Measurements from ENCODE around the gene A3GALT2. TPM values are rescaled to one million over a fixed set of nuclear protein-coding genes. Genes with fewer than 3 reads are reported as not detected.

The A3GALT2 gene
- total RNA-seq, 1 experiment from 2014 or later: not detected

GRCh38 chr1:33342041-33342723 is 21.3 kb upstream of the A3GALT2 start:
- Histone ChIP-seq H3K27ac (peak overlapping the region; percentile 28; the same call in 1 of the 2 replicates), H2AFZ (no peak overlapping the region), H3K79me2 (ENCODE audit: low read depth) (peaks cover 97% of the 10 kb centered on the region), H3K27me3 (ENCODE audit: insufficient read depth, low read depth) (no peaks in the 10 kb centered on the region), H3K36me3 (ENCODE audit: low read depth) (peaks cover 57% of the 10 kb centered on the region), H4K20me1 (ENCODE audit: insufficient read depth) (peaks cover 68% of the 10 kb centered on the region), H3K9me2 (ENCODE audit: insufficient read depth) (no peaks in the 10 kb centered on the region), H3K4me1 (replicated peaks; ENCODE audit: insufficient read depth) (peaks cover 66% of the 10 kb centered on the region), H3K4me2 (peak overlapping the region; percentile 42), H3F3A (ENCODE audit: insufficient read depth, low read depth) (peaks cover 50% of the 10 kb centered on the region), H3K4me3 (0 out of 2 replicates have a peak overlapping the region, but pooled peaks have one; percentile 10), H3K9me3 (ENCODE audit: insufficient read depth, low read depth) (no peaks in the 10 kb centered on the region)
- no TSS peak for BruUV-seq (replicated peaks)
- TF ChIP-seq CTCF (conservative IDR thresholded peaks at IDR 0.05) (no peak), EZH2 (IDR thresholded peaks at IDR 0.05; ENCODE audit: low read depth) (no peak)
- DNase-seq: peak; percentile 50 to 89
- POLR2A ChIA-PET (ENCODE audit: unreplicated experiment): interaction anchor here (0.6 kb wide), 1 partner anchor 42 kb away, joined by 3 read pairs; no protein-coding TSS in a partner anchor
- intact Hi-C loops (cut with micrococcal nuclease; ENCODE audit: unreplicated experiment): no loop called here
- CTCF ChIA-PET: no interaction called here

- no peaks in the 10 kb centered on the region for H3K9me2 ChIP-seq (ENCODE audit: insufficient read depth)
- ChIA-PET CTCF (no interaction called here), POLR2A (ENCODE audit: unreplicated experiment) (no interaction called here)
- DNase-seq: no peak
- no peak overlapping the region for H3K27ac ChIP-seq
- H3K4me3 ChIP-seq: no peak overlapping the region
- no peak overlapping the region for H2AFZ ChIP-seq
- no peak for TF ChIP-seq CTCF (conservative IDR thresholded peaks at IDR 0.05)
- TF ChIP-seq EZH2 (IDR thresholded peaks at IDR 0.05; ENCODE audit: low read depth): no peak
- peaks cover 51% of the 10 kb centered on the region; the same call in 1 of the 2 replicates for H3F3A ChIP-seq (ENCODE audit: insufficient read depth, low read depth)
- intact Hi-C loops (cut with micrococcal nuclease; ENCODE audit: unreplicated experiment): no loop called here
- H3K36me3 ChIP-seq (ENCODE audit: low read depth): peaks cover 58% of the 10 kb centered on the region
- no peaks in the 10 kb centered on the region for H3K27me3 ChIP-seq (ENCODE audit: insufficient read depth, low read depth)
- H3K4me2 ChIP-seq: peak overlapping the region; percentile 42; the same call in 1 of the 2 replicates
- no peaks in the 10 kb centered on the region for H3K9me3 ChIP-seq (ENCODE audit: insufficient read depth, low read depth)
- peaks cover 98% of the 10 kb centered on the region for H3K79me2 ChIP-seq (ENCODE audit: low read depth)
- BruUV-seq (replicated peaks): no TSS peak
- H4K20me1 ChIP-seq (ENCODE audit: insufficient read depth): peaks cover 78% of the 10 kb centered on the region
- H3K4me1 ChIP-seq (replicated peaks; ENCODE audit: insufficient read depth): peaks cover 56% of the 10 kb centered on the region
These were observed 20.3 kb upstream of the A3GALT2 start for GRCh38 chr1:33341190-33341589.

- no peak overlapping the region for H2AFZ ChIP-seq
- intact Hi-C loops (cut with micrococcal nuclease; ENCODE audit: unreplicated experiment): no loop called here
- no peak for DNase-seq
- no peak overlapping the region for H3K4me3 ChIP-seq
- peaks cover 47% of the 10 kb centered on the region; the same call in 1 of the 2 replicates for H3F3A ChIP-seq (ENCODE audit: insufficient read depth, low read depth)
- H3K9me2 ChIP-seq (ENCODE audit: insufficient read depth): no peaks in the 10 kb centered on the region
- peaks cover 98% of the 10 kb centered on the region for H3K79me2 ChIP-seq (ENCODE audit: low read depth)
- CTCF ChIA-PET: no interaction called here
- no peak overlapping the region for H3K27ac ChIP-seq
- peaks cover 96% of the 10 kb centered on the region for H4K20me1 ChIP-seq (ENCODE audit: insufficient read depth)
- POLR2A ChIA-PET (ENCODE audit: unreplicated experiment): no interaction called here
- H3K4me2 ChIP-seq: no peak overlapping the region
- H3K4me1 ChIP-seq (replicated peaks; ENCODE audit: insufficient read depth): peaks cover 38% of the 10 kb centered on the region
- TF ChIP-seq EZH2 (IDR thresholded peaks at IDR 0.05; ENCODE audit: low read depth): no peak
- TF ChIP-seq CTCF (conservative IDR thresholded peaks at IDR 0.05): no peak
- BruUV-seq (replicated peaks): no TSS peak
- peaks cover 56% of the 10 kb centered on the region for H3K36me3 ChIP-seq (ENCODE audit: low read depth)
- no peaks in the 10 kb centered on the region for H3K27me3 ChIP-seq (ENCODE audit: insufficient read depth, low read depth)
- H3K9me3 ChIP-seq (ENCODE audit: insufficient read depth, low read depth): no peaks in the 10 kb centered on the region
These were observed 18.5 kb upstream of the A3GALT2 start for GRCh38 chr1:33339413-33339812.

All from PC-9 (cell line).